Measurements from ENCODE around the gene SYT9.

The SYT9 gene

GRCh38 chr11:7270233-7270865, 18.6 kb downstream of the SYT9 start:
- no peak for TF ChIP-seq REST (IDR thresholded peaks at IDR 0.05; ENCODE audit: insufficient read depth in 1 of 2, low read depth in 2 of 2, low read length in 2 of 2)
- TF ChIP-seq POLR2AphosphoS5 (IDR thresholded peaks at IDR 0.05; ENCODE audit: low read depth, low read length), result no peak
- TF ChIP-seq FOXP2 (optimal IDR thresholded peaks at IDR 0.05; ENCODE audit: borderline replicate concordance, extremely low read depth, extremely low read length, insufficient read depth), result no peak
- TF ChIP-seq SIN3A (IDR thresholded peaks at IDR 0.05; ENCODE audit: borderline replicate concordance, insufficient read depth, low read length), result no peak
- TF ChIP-seq TAF1 (IDR thresholded peaks at IDR 0.05; ENCODE audit: borderline replicate concordance, insufficient read depth, low read length), result no peak

GRCh38 chr11:7272373-7272772, 20.7 kb downstream of the SYT9 start:
- peak; percentile 20 to 88; a peak in 3 of 4 replicates for TF ChIP-seq REST (IDR thresholded peaks at IDR 0.05; ENCODE audit: insufficient read depth in 1 of 2, low read depth in 2 of 2, low read length in 2 of 2)
- TF ChIP-seq POLR2AphosphoS5 (IDR thresholded peaks at IDR 0.05; ENCODE audit: low read depth, low read length), result no peak

DNA sequence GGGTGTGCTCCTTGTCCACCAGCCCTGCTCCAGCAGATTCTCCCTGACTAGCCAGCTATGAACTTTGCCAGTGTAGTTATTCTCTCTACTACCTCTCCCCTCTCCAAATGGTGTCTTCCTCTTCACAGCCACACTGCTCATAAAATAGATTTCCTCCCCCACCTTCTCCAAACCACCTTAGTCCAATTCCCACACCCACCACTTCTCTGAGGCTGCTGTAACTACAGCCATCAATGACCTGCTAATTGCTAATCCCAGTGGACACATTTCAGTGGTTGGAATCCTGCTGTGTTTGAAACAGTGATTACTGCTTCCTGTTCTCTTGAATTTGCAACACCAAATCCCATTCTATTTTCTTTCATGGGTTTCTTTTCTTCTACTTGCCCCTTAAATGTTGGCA, 23.4 kb downstream of the SYT9 start:
- TF ChIP-seq POLR2AphosphoS5 (IDR thresholded peaks at IDR 0.05; ENCODE audit: low read depth, low read length), result no peak
- no peak for TF ChIP-seq REST (IDR thresholded peaks at IDR 0.05; ENCODE audit: insufficient read depth in 1 of 2, low read depth in 2 of 2, low read length in 2 of 2)
- TF ChIP-seq FOXP2 (optimal IDR thresholded peaks at IDR 0.05; ENCODE audit: borderline replicate concordance, extremely low read depth, extremely low read length, insufficient read depth), result no peak
- TF ChIP-seq SIN3A (IDR thresholded peaks at IDR 0.05; ENCODE audit: borderline replicate concordance, insufficient read depth, low read length), result no peak
- TF ChIP-seq TAF1 (IDR thresholded peaks at IDR 0.05; ENCODE audit: borderline replicate concordance, insufficient read depth, low read length), result no peak

GRCh38 chr11:7278314-7278917, 26.7 kb downstream of the SYT9 start:
- TF ChIP-seq SIN3A (IDR thresholded peaks at IDR 0.05; ENCODE audit: borderline replicate concordance, insufficient read depth, low read length), result no peak
- no peak for TF ChIP-seq REST (IDR thresholded peaks at IDR 0.05; ENCODE audit: insufficient read depth in 1 of 2, low read depth in 2 of 2, low read length in 2 of 2)
- TF ChIP-seq POLR2AphosphoS5 (IDR thresholded peaks at IDR 0.05; ENCODE audit: low read depth, low read length), result no peak
- no peak for TF ChIP-seq TAF1 (IDR thresholded peaks at IDR 0.05; ENCODE audit: borderline replicate concordance, insufficient read depth, low read length)
- no peak for TF ChIP-seq FOXP2 (optimal IDR thresholded peaks at IDR 0.05; ENCODE audit: borderline replicate concordance, extremely low read depth, extremely low read length, insufficient read depth)

Data from PFSK-1 (cell line).